Adipocyte (in vitro differentiated cells): ENCODE measurements around the gene TMEM184A.

ENCODE experiments used
- DNase-seq: peaks from one replicate; pipeline ENCODE4 v3.0.0-alpha.2; 2015; ENCODE audit warnings: low read depth
- H3K27me3 ChIP-seq: replicated peaks from 2 replicates; pipeline ENCODE4 v1.7.0; 2013; ENCODE audit warnings: mild to moderate bottlenecking, low read length, moderate library complexity; ENCODE audit not compliant: control insufficient read depth, insufficient read depth
- H3K36me3 ChIP-seq: 2 replicates; pipeline ENCODE4 v1.7.0; 2013; ENCODE audit warnings: low read length, mild to moderate bottlenecking, moderate library complexity; ENCODE audit not compliant: control insufficient read depth, insufficient read depth, severe bottlenecking
- H3K4me1 ChIP-seq: 2 replicates; pipeline ENCODE4 v1.7.0; 2013; ENCODE audit warnings: mild to moderate bottlenecking, low read length, moderate library complexity; ENCODE audit not compliant: control insufficient read depth, insufficient read depth
- H3K4me3 ChIP-seq: 2 replicates; pipeline ENCODE4 v1.7.0; 2013; ENCODE audit warnings: mild to moderate bottlenecking, low read length, moderate library complexity
- H3K9ac ChIP-seq: 2 replicates; pipeline ENCODE4 v1.7.0; 2013; ENCODE audit warnings: mild to moderate bottlenecking, low read length, moderate library complexity
- H3K9me3 ChIP-seq: 2 replicates; pipeline ENCODE4 v1.7.0; 2013; ENCODE audit warnings: mild to moderate bottlenecking, low read length, moderate library complexity; ENCODE audit not compliant: control insufficient read depth

The TMEM184A gene

DNA sequence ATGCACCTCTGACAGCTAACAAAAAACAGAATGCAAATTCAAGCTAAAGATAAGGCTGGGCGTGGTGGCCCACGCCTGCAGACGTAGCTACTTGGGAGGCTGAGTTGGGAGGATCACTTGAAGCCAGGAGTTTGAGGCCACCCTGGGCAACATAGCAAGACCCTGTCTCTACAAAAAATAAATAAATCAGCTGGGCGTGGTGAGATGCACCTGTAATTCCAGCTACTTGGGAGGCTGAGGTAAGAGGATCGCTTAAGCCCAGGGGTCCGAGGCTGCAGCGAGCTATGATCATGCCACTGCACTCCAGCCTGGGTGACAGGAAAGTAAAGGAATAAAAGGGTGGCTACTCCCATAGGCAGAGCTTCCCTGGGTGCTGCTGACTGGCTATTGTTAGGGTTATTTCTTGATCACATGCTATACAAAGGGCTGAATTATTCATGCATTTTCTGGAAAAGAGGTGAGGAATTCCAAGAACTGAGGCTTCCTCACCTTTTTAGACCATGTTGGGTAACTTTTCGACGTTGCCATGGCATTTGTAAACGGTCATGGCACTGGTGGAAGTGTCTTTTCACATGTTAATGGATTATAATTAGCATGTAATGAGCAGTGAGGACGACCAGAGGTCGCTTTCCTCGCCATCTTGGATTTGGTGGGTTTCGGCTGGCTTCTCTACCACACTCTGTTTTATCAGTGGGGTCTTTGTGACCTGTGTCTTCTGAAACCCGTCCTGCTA lies 20.7 kb upstream of the TMEM184A start:
- Histone ChIP-seq H3K4me3 (no peak overlapping the region), H3K36me3 (no peaks in the 10 kb centered on the region), H3K9me3 (no peaks in the 10 kb centered on the region), H3K27me3 (no peaks in the 10 kb centered on the region), H3K4me1 (peaks cover 6% of the 10 kb centered on the region), H3K9ac (no peak overlapping the region)
- no peak for DNase-seq

- Histone ChIP-seq H3K9ac (no peak overlapping the region), H3K4me3 (no peak overlapping the region), H3K36me3 (no peaks in the 10 kb centered on the region), H3K4me1 (peaks cover 9% of the 10 kb centered on the region), H3K27me3 (no peaks in the 10 kb centered on the region), H3K9me3 (no peaks in the 10 kb centered on the region)
- DNase-seq, result no peak
These were observed 19.8 kb upstream of the TMEM184A start for GRCh38 chr7:1575809-1576208.

- Histone ChIP-seq H3K9me3 (no peaks in the 10 kb centered on the region), H3K27me3 (no peaks in the 10 kb centered on the region), H3K4me3 (peak overlapping the region; percentile 93), H3K36me3 (no peaks in the 10 kb centered on the region), H3K4me1 (peaks cover 30% of the 10 kb centered on the region), H3K9ac (peak overlapping the region; percentile 99)
- DNase-seq, result no peak
These were observed 16.3 kb upstream of the TMEM184A start for GRCh38 chr7:1572111-1572822.

GRCh38 chr7:1569833-1570632 lies 14.0 kb upstream of the TMEM184A start, which contains the start of gene PSMG3:
PSMG3 (minus strand) TSS chr7:1570032; CDS start chr7:1569339, 693 bp downstream.
- peaks cover 44% of the 10 kb centered on the region for H3K4me1 ChIP-seq
- H3K9ac ChIP-seq, result peak within 1 kb of the TSS; percentile 99
- DNase-seq, result peak; percentile 98
- H3K4me3 ChIP-seq, result peak within 1 kb of the TSS; percentile 93
- H3K36me3 ChIP-seq, result peaks cover 5% of the 10 kb centered on the region
- H3K9me3 ChIP-seq, result no peaks in the 10 kb centered on the region
- no peaks in the 10 kb centered on the region for H3K27me3 ChIP-seq

GRCh38 chr7:1569440-1569832 lies 13.4 kb upstream of the TMEM184A start:
- H3K27me3 ChIP-seq, result no peaks in the 10 kb centered on the region
- peaks cover 50% of the 10 kb centered on the region for H3K4me1 ChIP-seq
- no peaks in the 10 kb centered on the region for H3K9me3 ChIP-seq
- peaks cover 6% of the 10 kb centered on the region for H3K36me3 ChIP-seq
- DNase-seq, result no peak
- H3K9ac ChIP-seq, result peak overlapping the region; percentile 99
- peak overlapping the region; percentile 93 for H3K4me3 ChIP-seq

- DNase-seq, result no peak
- Histone ChIP-seq H3K4me1 (peaks cover 55% of the 10 kb centered on the region), H3K36me3 (peaks cover 6% of the 10 kb centered on the region), H3K9me3 (no peaks in the 10 kb centered on the region), H3K4me3 (peak overlapping the region; percentile 93), H3K9ac (peak overlapping the region; percentile 99), H3K27me3 (no peaks in the 10 kb centered on the region)
These were observed 13.0 kb upstream of the TMEM184A start for GRCh38 chr7:1569016-1569415.

DNA sequence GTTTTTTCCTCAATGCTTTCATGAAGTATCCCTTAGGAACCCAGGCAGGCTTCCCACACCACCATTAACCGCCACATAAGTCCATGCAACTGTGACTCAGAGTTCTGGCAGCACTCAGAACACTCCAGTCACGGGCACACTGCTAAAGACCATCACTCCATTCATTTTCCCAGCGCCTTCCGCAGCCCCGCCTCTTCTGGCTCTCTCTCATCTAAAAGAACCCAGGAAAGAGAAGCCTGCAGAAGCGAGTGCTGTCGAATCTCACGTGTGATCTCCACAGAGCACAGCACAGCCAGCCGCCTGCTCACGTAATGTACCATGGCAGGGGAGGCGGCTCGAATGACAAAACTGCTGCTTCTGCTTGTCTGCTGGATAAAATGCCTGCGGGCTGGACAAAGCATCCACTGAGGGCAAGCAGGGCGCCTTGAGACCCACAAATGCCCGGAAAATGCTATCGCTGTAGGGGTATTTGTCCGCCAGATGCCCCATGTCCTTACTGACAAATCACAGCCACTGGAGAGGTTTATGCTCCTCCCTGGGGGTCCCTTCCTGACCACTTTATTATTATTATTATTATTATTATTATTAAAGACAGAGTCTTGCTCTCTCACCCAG lies 12.0 kb upstream of the TMEM184A start:
- DNase-seq, result no peak
- H3K4me3 ChIP-seq, result peak overlapping the region; percentile 67
- H3K4me1 ChIP-seq, result peaks cover 57% of the 10 kb centered on the region

DNA sequence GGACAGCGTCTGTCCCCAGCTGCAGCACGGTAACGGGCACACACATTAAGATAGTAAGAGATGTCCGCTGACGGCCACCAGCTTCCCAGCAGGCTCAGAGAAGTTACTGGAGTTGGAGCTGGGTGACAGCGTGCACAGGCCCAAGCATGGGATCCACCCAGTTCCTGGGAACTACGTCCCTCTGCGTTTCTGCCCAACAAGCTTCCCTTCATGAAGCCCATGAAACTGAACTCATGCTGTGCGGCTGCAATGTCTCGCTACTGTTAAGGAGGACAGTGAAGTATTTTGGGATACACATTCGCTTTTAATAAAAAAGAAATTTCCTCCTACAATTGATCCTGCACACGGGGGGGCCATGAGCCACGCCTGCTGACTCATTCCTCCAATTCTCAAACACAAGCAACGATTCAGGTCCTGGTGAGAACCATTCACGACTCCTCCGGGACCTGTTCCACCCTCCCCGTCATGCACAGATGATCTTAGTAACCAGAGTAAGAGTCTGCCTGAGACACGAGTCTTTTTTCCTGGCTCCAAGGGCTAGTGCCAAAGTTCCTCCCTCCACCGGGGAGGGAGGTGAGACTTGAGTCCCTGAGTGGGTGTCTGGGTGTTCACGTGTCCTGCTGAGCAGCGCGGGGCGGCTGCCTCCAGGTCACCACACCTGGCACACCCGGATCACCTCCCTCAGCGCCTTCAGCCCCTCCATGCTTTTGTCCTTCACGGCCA lies 11.2 kb upstream of the TMEM184A start:
- DNase-seq, result no peak

More for the DNA sequence above, 12.0 kb upstream of the TMEM184A start:
- Histone ChIP-seq H3K9me3 (no peaks in the 10 kb centered on the region), H3K9ac (peak overlapping the region; percentile 99), H3K36me3 (peaks cover 6% of the 10 kb centered on the region), H3K27me3 (no peaks in the 10 kb centered on the region)

GRCh38 chr7:1566687-1567048 lies 10.7 kb upstream of the TMEM184A start:
- peaks cover 6% of the 10 kb centered on the region for H3K36me3 ChIP-seq
- DNase-seq, result no peak
- H3K9ac ChIP-seq, result peak overlapping the region; percentile 82
- H3K9me3 ChIP-seq, result no peaks in the 10 kb centered on the region
- H3K4me1 ChIP-seq, result peaks cover 51% of the 10 kb centered on the region
- no peaks in the 10 kb centered on the region for H3K27me3 ChIP-seq
- H3K4me3 ChIP-seq, result peak overlapping the region; percentile 67

More for the DNA sequence above, 11.2 kb upstream of the TMEM184A start:
- H3K36me3 ChIP-seq, result peaks cover 6% of the 10 kb centered on the region
- H3K4me1 ChIP-seq, result peaks cover 56% of the 10 kb centered on the region
- H3K9me3 ChIP-seq, result no peaks in the 10 kb centered on the region
- H3K27me3 ChIP-seq, result no peaks in the 10 kb centered on the region
- H3K4me3 ChIP-seq, result peak overlapping the region; percentile 67
- H3K9ac ChIP-seq, result peak overlapping the region; percentile 82

DNA sequence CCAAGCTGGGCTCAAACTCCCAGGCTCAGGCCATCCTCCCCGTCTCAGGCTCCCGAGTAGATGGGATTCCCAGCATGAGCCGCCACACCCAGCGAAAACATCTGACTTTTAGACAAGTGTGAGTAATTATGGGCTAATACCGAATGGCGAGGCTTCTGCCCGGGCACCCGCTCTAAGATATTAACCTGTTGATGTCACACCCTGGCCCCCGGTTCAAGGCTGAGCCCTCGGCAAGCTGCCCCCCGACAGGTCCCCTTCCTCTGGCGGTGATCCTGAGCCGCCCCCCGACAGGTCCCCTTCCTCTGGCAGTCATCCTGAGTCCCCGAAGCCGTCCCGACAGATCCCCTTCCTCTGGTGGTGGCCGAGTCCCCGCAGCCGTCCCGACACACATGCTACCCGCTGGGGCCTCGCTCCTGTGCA lies 8.6 kb upstream of the TMEM184A start:
- Histone ChIP-seq H3K36me3 (peaks cover 6% of the 10 kb centered on the region), H3K9ac (peak overlapping the region; percentile 51), H3K4me3 (no peak overlapping the region), H3K4me1 (peaks cover 48% of the 10 kb centered on the region), H3K9me3 (no peaks in the 10 kb centered on the region), H3K27me3 (no peaks in the 10 kb centered on the region)
- no peak for DNase-seq
